22Rv1 (cell line): ENCODE results near the gene MAGI1.

Experiments used
- ZFX ChIP-seq: fragments of 450-650 bp; IDR thresholded peaks from 2 replicates; pipeline ENCODE4 v1.6.1; 2017; ENCODE audit warnings: antibody characterized with exemption, borderline replicate concordance
- TF ChIP-seq, protein P1 (sequence below): fragments of 450-650 bp; IDR thresholded peaks from 2 replicates; pipeline ENCODE4 v1.5.1; 2017; ENCODE audit warnings: mild to moderate bottlenecking

- TF ChIP-seq, protein P1, sequence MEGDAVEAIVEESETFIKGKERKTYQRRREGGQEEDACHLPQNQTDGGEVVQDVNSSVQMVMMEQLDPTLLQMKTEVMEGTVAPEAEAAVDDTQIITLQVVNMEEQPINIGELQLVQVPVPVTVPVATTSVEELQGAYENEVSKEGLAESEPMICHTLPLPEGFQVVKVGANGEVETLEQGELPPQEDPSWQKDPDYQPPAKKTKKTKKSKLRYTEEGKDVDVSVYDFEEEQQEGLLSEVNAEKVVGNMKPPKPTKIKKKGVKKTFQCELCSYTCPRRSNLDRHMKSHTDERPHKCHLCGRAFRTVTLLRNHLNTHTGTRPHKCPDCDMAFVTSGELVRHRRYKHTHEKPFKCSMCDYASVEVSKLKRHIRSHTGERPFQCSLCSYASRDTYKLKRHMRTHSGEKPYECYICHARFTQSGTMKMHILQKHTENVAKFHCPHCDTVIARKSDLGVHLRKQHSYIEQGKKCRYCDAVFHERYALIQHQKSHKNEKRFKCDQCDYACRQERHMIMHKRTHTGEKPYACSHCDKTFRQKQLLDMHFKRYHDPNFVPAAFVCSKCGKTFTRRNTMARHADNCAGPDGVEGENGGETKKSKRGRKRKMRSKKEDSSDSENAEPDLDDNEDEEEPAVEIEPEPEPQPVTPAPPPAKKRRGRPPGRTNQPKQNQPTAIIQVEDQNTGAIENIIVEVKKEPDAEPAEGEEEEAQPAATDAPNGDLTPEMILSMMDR: no peak
- TF ChIP-seq ZFX: no peak
Observed at GRCh38 chr3:65591313-65591712, 447.4 kb downstream of the MAGI1 start.
